NCI-H446 (cell line): Measurements from ENCODE around the gene OST4.

Experiments
- DNase-seq, 2 experiments: peaks; one replicate each; lab custom pipeline; 2025; lab: John Stamatoyannopoulos, UW

OST4 gene

GRCh38 chr2:27053776-27054175 is 17.7 kb downstream of the OST4 start:
- no peak for DNase-seq

- no peak for DNase-seq
These were observed 18.1 kb downstream of the OST4 start for GRCh38 chr2:27053321-27053720.

- DNase-seq = no peak
These were observed 19.4 kb downstream of the OST4 start for GRCh38 chr2:27051902-27052645.

- DNase-seq = peak; percentile 94 to 95
These were observed 20.2 kb downstream of the OST4 start, which contains the start of gene AGBL5 for GRCh38 chr2:27050996-27051901. AGBL5 (plus strand) TSS chr2:27051668; CDS start chr2:27052959, 1,291 bp downstream.

GRCh38 chr2:27050281-27050995 is 21.0 kb downstream of the OST4 start:
- peak; percentile 93 to 95 for DNase-seq

- DNase-seq = peak in 1 of 2 experiments; percentile 68
These were observed 21.8 kb downstream of the OST4 start for GRCh38 chr2:27049422-27050280.

- no peak for DNase-seq
These were observed 28.3 kb downstream of the OST4 start for GRCh38 chr2:27042985-27043634.

GRCh38 chr2:27042159-27042661 is 29.2 kb downstream of the OST4 start:
- DNase-seq = no peak

- no peak for DNase-seq
These were observed 29.7 kb downstream of the OST4 start for GRCh38 chr2:27041752-27042151.

- no peak for DNase-seq
These were observed 31.2 kb downstream of the OST4 start for GRCh38 chr2:27040282-27040681.

- no peak for DNase-seq
These were observed 31.6 kb downstream of the OST4 start for GRCh38 chr2:27039871-27040270.

- DNase-seq = no peak
These were observed 32.0 kb downstream of the OST4 start for GRCh38 chr2:27039426-27039825.

GRCh38 chr2:27038631-27039339 is 32.7 kb downstream of the OST4 start:
- no peak for DNase-seq

- no peak for DNase-seq
These were observed 33.4 kb downstream of the OST4 start for GRCh38 chr2:27038012-27038411.

GRCh38 chr2:27033253-27033852 is 38.1 kb downstream of the OST4 start:
- no peak for DNase-seq

GRCh38 chr2:27032495-27033252 is 38.8 kb downstream of the OST4 start, which contains the start of gene TMEM214:
TMEM214 (plus strand) TSS chr2:27032965; CDS start chr2:27033016, 51 bp downstream.
- peak; percentile 67 to 90 for DNase-seq

GRCh38 chr2:27029051-27029450 is 42.4 kb downstream of the OST4 start:
- no peak for DNase-seq

GRCh38 chr2:27027211-27027651 is 44.2 kb downstream of the OST4 start:
- DNase-seq = no peak
